ENCODE results near the gene RGS16. TPM values are rescaled to one million over a fixed set of nuclear protein-coding genes. Genes with fewer than 3 reads are reported as not detected.

The RGS16 gene
- total RNA-seq, 3 donors from 2014 or later: 0.61 to 2.3 (median 1.3) TPM

- no peak overlapping the region for H3K4me3 ChIP-seq
- intact Hi-C loops (cut with DNase I, micrococcal nuclease): no loop called here
- no peaks in the 10 kb centered on the region for H3K36me3 ChIP-seq (ENCODE audit: low read depth)
- no peaks in the 10 kb centered on the region for H3K9me3 ChIP-seq
- ATAC-seq (no peak), DNase-seq (no peak)
- H3K4me1 ChIP-seq (ENCODE audit: low read depth): peaks cover 18% of the 10 kb centered on the region
- no peak for TF ChIP-seq CTCF (IDR thresholded peaks at IDR 0.05)
These were observed 17.1 kb downstream of the RGS16 start for GRCh38 chr1:182587093-182587492.

- Histone ChIP-seq H3K9me3 (no peaks in the 10 kb centered on the region), H3K4me3 (no peak overlapping the region), H3K4me1 (ENCODE audit: low read depth) (peaks cover 18% of the 10 kb centered on the region), H3K36me3 (ENCODE audit: low read depth) (no peaks in the 10 kb centered on the region)
- intact Hi-C loops (cut with DNase I, micrococcal nuclease): no loop called here
- no peak for ATAC-seq
- TF ChIP-seq CTCF (IDR thresholded peaks at IDR 0.05): no peak
- no peak for DNase-seq
These were observed 17.8 kb downstream of the RGS16 start for GRCh38 chr1:182586380-182586779.

- Histone ChIP-seq H3K36me3 (ENCODE audit: low read depth) (no peaks in the 10 kb centered on the region), H3K4me1 (ENCODE audit: low read depth) (peaks cover 18% of the 10 kb centered on the region), H3K9me3 (no peaks in the 10 kb centered on the region), H3K4me3 (no peak overlapping the region)
- no peak for ATAC-seq
- no peak for DNase-seq
- no peak for TF ChIP-seq CTCF (IDR thresholded peaks at IDR 0.05)
- intact Hi-C loops (cut with DNase I, micrococcal nuclease): no loop called here
These were observed 19.4 kb downstream of the RGS16 start for GRCh38 chr1:182584746-182585145.

GRCh38 chr1:182580736-182581135, 23.5 kb downstream of the RGS16 start:
- H3K9me3 ChIP-seq: no peaks in the 10 kb centered on the region
- H3K4me1 ChIP-seq (ENCODE audit: low read depth): peaks cover 10% of the 10 kb centered on the region
- DNase-seq (no peak), ATAC-seq (no peak)
- no peaks in the 10 kb centered on the region for H3K36me3 ChIP-seq (ENCODE audit: low read depth)
- H3K4me3 ChIP-seq: no peak overlapping the region
- intact Hi-C loops (cut with DNase I, micrococcal nuclease): no loop called here
- TF ChIP-seq CTCF (IDR thresholded peaks at IDR 0.05): no peak

GRCh38 chr1:182575540-182576149, 28.5 kb downstream of the RGS16 start:
- intact Hi-C loops (cut with DNase I, micrococcal nuclease): no loop called here
- DNase-seq: no peak
- no peaks in the 10 kb centered on the region for H3K36me3 ChIP-seq (ENCODE audit: low read depth)

More at GRCh38 chr1:182575540-182576149, 28.5 kb downstream of the RGS16 start:
- no peaks in the 10 kb centered on the region for H3K9me3 ChIP-seq
- no peak overlapping the region for H3K4me3 ChIP-seq
- no peak for TF ChIP-seq CTCF (IDR thresholded peaks at IDR 0.05)
- peak; percentile 77 for ATAC-seq
- H3K4me1 ChIP-seq (ENCODE audit: low read depth): no peaks in the 10 kb centered on the region

Measured in mucosa of descending colon (tissue), 3 donors.